Measurements from ENCODE around the gene GLRX3. TPM values are rescaled to one million over a fixed set of nuclear protein-coding genes. Genes with fewer than 3 reads are reported as not detected.

The GLRX3 gene
- total RNA-seq, 6 experiments from 2014 or later, result 23.5 to 50.6 (median 33.4) TPM

DNA sequence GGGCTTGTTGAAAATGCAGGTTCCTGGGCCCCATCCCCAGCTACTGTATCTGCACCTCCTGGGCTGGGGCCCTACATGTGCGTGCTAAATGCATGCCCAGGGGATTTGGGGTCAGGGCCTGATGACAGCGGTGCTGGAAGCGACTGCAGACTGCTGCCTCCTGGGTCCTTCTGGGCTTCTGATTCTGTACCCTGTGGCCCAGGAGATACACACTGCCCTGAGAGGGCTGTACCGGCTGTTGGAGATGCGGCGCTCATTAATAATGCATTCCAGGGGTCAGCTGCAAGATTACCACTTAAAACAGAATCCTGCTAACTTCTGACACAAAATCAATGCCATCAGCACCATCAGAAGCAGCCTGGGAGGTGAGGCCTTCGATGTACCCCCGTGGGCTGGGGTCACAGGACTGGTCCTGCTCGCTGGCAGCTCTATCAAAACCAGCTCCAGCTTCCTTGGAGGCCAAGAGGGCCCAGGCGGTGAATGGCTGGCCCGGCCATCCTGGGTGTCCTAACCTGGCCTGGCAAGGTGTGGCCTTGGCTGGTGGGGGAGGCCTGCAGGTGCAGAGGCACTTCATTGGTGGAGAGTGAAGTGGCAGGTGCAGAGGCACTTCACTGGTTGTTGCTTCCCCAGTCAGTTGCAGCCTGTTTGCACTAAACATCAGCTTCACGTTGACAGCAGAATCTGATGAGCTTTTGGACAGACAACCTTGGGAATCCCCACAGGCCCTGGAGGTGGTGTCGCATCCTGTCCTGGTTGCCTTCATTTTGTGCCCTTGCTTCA lies 79.2 kb downstream of the GLRX3 start:
- H3K9me3 ChIP-seq, result no peaks in the 10 kb centered on the region
- H3K4me3 ChIP-seq, result no peak overlapping the region
- H3K36me3 ChIP-seq, result no peaks in the 10 kb centered on the region
- no peak for ATAC-seq
- TF ChIP-seq CTCF (IDR thresholded peaks at IDR 0.05) (no peak), POLR2A (IDR thresholded peaks at IDR 0.05) (no peak)
- H3K27me3 ChIP-seq, result no peaks in the 10 kb centered on the region
- H3K4me1 ChIP-seq, result no peaks in the 10 kb centered on the region
- no peak overlapping the region for H3K27ac ChIP-seq
- intact Hi-C loops (cut with DNase I), result no loop called here
- DNase-seq, result peak in 1 of 3 donors; percentile 19
- WGBS (ENCODE audit: insufficient coverage, low coverage, low lambda C conversion rate, missing lambda C conversion rate), result 67% methylated on average over 5 of the region's 13 CpGs

DNA sequence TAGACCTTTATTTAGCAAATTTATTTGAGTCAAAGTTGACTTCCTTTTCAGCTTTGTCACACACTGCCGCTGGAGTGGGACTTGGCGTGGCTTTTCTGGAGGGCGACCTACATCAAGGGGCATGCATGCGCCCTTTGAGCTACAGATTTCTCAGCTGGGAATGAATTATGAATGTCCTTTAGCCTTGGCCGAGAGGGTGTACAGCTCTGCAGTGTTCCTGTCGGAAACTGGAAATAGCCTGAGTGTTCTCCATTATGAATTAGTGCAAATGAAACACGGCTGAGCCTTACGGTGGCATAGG lies 79.7 kb downstream of the GLRX3 start:
- no peaks in the 10 kb centered on the region for H3K36me3 ChIP-seq
- intact Hi-C loops (cut with DNase I), result no loop called here
- H3K27ac ChIP-seq, result no peak overlapping the region
- H3K4me1 ChIP-seq, result no peaks in the 10 kb centered on the region
- no peaks in the 10 kb centered on the region for H3K9me3 ChIP-seq
- WGBS (ENCODE audit: insufficient coverage, low coverage, low lambda C conversion rate, missing lambda C conversion rate), result 68% methylated on average over 7 of the region's 8 CpGs
- TF ChIP-seq POLR2A (IDR thresholded peaks at IDR 0.05) (no peak), CTCF (IDR thresholded peaks at IDR 0.05) (no peak)
- DNase-seq (peak in 1 of 3 donors; percentile 0), ATAC-seq (no peak)
- no peaks in the 10 kb centered on the region for H3K27me3 ChIP-seq
- H3K4me3 ChIP-seq, result no peak overlapping the region

DNA sequence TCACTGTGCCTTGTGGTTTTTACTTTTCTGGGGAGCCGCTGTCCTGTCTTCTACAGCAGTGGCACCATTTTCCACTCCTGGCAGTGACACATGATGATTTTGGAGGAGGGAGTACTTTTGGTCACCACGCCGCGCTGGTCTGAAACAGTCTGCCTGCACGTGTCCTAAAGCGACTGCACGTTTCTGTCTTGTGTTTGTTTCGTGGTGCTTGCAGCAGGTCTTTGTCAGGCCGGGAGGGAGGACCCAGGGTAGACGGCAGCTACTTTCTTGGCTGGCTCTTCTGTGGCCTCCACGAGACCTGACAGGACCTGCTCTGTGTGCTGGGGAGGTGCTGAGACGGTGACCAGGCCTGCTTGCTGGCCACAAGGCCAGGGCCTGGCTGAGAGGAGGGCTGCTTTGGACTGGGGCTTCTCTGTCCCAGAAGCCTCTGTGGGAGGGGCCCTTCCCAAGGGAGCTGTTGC lies 82.0 kb downstream of the GLRX3 start:
- peak in 1 of 3 donors; percentile 23 for DNase-seq
- intact Hi-C loops (cut with DNase I), result no loop called here
- ATAC-seq, result no peak

DNA sequence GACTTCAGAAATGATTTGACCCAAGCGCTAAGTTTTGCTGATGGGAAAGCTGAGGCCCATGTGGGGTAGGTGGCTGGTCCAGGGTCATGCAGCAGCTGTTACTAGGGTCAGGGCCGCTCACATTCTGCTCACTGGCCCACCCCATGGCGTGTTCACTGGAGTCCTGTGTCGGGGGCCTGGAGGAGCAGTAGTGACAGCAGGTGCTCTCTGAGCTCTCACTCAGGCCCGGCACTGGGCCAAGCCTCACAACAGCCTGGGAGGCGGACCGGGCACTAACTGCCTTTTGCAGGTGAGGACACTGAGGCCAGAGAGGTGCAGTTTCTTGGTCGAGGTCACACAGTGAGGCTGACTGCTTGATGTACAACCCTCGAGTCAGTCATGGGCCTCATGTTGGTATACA lies 82.7 kb downstream of the GLRX3 start:
- TF ChIP-seq CTCF (IDR thresholded peaks at IDR 0.05), result no peak
- TF ChIP-seq POLR2A (IDR thresholded peaks at IDR 0.05), result no peak
- no peaks in the 10 kb centered on the region for H3K9me3 ChIP-seq
- H3K27me3 ChIP-seq, result no peaks in the 10 kb centered on the region
- intact Hi-C loops (cut with DNase I), result no loop called here
- H3K4me1 ChIP-seq, result no peaks in the 10 kb centered on the region
- DNase-seq, result peak in 1 of 3 donors; percentile 37
- no peak overlapping the region for H3K4me3 ChIP-seq
- WGBS (ENCODE audit: insufficient coverage, low coverage, low lambda C conversion rate, missing lambda C conversion rate), result 92% methylated on average over 4 of the region's 9 CpGs
- no peaks in the 10 kb centered on the region for H3K36me3 ChIP-seq
- ATAC-seq, result no peak
- H3K27ac ChIP-seq, result no peak overlapping the region

More for the DNA sequence above, 82.0 kb downstream of the GLRX3 start:
- no peaks in the 10 kb centered on the region for H3K4me1 ChIP-seq
- H3K27ac ChIP-seq, result no peak overlapping the region
- H3K4me3 ChIP-seq, result no peak overlapping the region
- TF ChIP-seq CTCF (IDR thresholded peaks at IDR 0.05) (no peak), POLR2A (IDR thresholded peaks at IDR 0.05) (no peak)
- H3K27me3 ChIP-seq, result no peaks in the 10 kb centered on the region
- 100% methylated on average over 3 of the region's 12 CpGs for WGBS (ENCODE audit: insufficient coverage, low coverage, low lambda C conversion rate, missing lambda C conversion rate)
- H3K36me3 ChIP-seq, result no peaks in the 10 kb centered on the region
- H3K9me3 ChIP-seq, result no peaks in the 10 kb centered on the region

All from right lobe of liver (tissue), 6 donors.